Thyroid gland (tissue), 4 donors: ENCODE data around the gene PRRT2.

Experiments used
- POLR2A ChIP-seq, 2 donors: fragments of 450-650 bp; IDR thresholded peaks; one replicate each; pipeline ENCODE4 v1.6.1; 2017; ENCODE audit warnings: antibody characterized with exemption in 2 of 2, mild to moderate bottlenecking in 2 of 2, moderate library complexity in 1 of 2
- TF ChIP-seq, protein P1 (sequence below), 6 experiments: fragments of 200-600 bp in 3 of 6; fragments of 450-650 bp in 3 of 6; sonication (generic) in 3 of 6; IDR thresholded peaks; one replicate each; pipeline ENCODE4 v1.5.1; 2016 to 2019; ENCODE audit warnings: antibody characterized with exemption in 6 of 6, mild to moderate bottlenecking in 2 of 6, inconsistent platforms in 1 of 6, moderate library complexity in 1 of 6

DNA sequence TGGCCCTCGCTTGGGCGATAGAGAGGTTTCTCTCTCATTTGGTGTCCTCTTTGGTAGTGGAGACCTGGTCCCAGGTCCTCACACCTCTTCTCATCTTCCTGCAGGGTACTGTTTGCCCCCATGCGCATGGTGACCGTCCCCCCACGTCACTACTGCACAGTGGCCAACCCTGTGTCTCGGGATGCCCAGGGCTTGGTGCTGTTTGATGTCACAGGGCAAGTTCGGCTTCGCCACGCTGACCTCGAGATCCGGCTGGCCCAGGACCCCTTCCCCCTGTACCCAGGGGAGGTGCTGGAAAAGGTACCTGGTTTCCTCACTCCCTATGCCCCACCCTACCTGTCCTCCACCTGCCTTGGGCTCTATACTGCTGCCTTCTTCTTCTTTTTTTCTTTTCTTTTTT lies 18.8 kb downstream of the PRRT2 start:
- TF ChIP-seq, protein P1, sequence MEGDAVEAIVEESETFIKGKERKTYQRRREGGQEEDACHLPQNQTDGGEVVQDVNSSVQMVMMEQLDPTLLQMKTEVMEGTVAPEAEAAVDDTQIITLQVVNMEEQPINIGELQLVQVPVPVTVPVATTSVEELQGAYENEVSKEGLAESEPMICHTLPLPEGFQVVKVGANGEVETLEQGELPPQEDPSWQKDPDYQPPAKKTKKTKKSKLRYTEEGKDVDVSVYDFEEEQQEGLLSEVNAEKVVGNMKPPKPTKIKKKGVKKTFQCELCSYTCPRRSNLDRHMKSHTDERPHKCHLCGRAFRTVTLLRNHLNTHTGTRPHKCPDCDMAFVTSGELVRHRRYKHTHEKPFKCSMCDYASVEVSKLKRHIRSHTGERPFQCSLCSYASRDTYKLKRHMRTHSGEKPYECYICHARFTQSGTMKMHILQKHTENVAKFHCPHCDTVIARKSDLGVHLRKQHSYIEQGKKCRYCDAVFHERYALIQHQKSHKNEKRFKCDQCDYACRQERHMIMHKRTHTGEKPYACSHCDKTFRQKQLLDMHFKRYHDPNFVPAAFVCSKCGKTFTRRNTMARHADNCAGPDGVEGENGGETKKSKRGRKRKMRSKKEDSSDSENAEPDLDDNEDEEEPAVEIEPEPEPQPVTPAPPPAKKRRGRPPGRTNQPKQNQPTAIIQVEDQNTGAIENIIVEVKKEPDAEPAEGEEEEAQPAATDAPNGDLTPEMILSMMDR (IDR thresholded peaks at IDR 0.05): no peak
- TF ChIP-seq POLR2A (IDR thresholded peaks at IDR 0.05): no peak
